ENCODE measurements around the gene SEPTIN5.

- TF ChIP-seq CTCF (IDR thresholded peaks at IDR 0.05), result no peak
- TF ChIP-seq AR (CRISPR knock-in tag; IDR thresholded peaks at IDR 0.05), result no peak
These were observed 6.0 kb downstream of the SEPTIN5 start for GRCh38 chr22:19720150-19720827.

All from WTC11 (cell line).